PC-9 (cell line): Measurements from ENCODE around the gene CNIH2.

Experiments used
- EZH2 ChIP-seq: fragments of 200-600 bp; sonication (generic); IDR thresholded peaks from 2 replicates; pipeline ENCODE4 v1.8.0; 2017; ENCODE audit warnings: antibody characterized with exemption, low read depth
- TF ChIP-seq, protein P1 (sequence below): fragments of 200-600 bp; sonication (generic); conservative IDR thresholded peaks from 2 replicates; pipeline ENCODE4 v1.6.1; 2017; ENCODE audit warnings: mixed run types, antibody characterized with exemption, mild to moderate bottlenecking, moderate library complexity

GRCh38 chr11:66262696-66263095, 15.3 kb upstream of the CNIH2 start:
- TF ChIP-seq, protein P1, sequence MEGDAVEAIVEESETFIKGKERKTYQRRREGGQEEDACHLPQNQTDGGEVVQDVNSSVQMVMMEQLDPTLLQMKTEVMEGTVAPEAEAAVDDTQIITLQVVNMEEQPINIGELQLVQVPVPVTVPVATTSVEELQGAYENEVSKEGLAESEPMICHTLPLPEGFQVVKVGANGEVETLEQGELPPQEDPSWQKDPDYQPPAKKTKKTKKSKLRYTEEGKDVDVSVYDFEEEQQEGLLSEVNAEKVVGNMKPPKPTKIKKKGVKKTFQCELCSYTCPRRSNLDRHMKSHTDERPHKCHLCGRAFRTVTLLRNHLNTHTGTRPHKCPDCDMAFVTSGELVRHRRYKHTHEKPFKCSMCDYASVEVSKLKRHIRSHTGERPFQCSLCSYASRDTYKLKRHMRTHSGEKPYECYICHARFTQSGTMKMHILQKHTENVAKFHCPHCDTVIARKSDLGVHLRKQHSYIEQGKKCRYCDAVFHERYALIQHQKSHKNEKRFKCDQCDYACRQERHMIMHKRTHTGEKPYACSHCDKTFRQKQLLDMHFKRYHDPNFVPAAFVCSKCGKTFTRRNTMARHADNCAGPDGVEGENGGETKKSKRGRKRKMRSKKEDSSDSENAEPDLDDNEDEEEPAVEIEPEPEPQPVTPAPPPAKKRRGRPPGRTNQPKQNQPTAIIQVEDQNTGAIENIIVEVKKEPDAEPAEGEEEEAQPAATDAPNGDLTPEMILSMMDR, result no peak
- TF ChIP-seq EZH2, result no peak
